Measurements from ENCODE around the gene TNFRSF6B. TPM values are rescaled to one million over a fixed set of nuclear protein-coding genes. Genes with fewer than 3 reads are reported as not detected.
"Not testable (repeated sequence)": the region's sequence is repeated elsewhere in the genome, so short reads cannot be mapped to it uniquely, and the experiment has no call there.

TNFRSF6B gene
- total RNA-seq, 1 donor: 2.9 TPM

DNA sequence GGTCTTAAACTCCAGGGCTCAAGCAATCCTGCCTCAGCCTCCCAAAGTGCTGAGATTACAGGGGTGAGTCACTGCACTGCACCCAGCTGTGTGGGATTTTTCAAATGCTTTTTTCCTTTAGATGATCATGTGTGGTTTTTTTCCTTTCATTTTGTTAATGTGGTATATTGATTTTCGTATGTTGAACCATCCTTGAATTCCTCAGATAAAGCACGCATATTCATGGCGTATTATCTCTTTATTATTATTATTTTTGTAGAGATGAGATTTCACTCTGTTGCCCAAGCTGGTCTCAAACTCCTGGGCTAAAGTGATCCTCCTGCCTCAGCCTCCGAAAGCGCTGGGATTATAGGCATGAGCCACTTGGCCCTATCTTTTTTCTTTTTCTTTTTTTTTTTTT is 18.4 kb downstream of the TNFRSF6B start:
- Histone ChIP-seq H3K27ac (ENCODE audit: low read depth, low read length) (no peak overlapping the region), H2AFZ (ENCODE audit: low read length) (no peak overlapping the region), H3K4me1 (ENCODE audit: insufficient read depth, low read length) (no peaks in the 10 kb centered on the region), H3K36me3 (ENCODE audit: insufficient read depth, low read length) (peaks cover 57% of the 10 kb centered on the region), H3K4me2 (ENCODE audit: insufficient read depth, low read length) (no peak overlapping the region), H3K9me3 (ENCODE audit: low read depth, low read length) (peaks cover 5% of the 10 kb centered on the region), H3K4me3 (ENCODE audit: insufficient read depth, low read length) (no peak overlapping the region), H3K27me3 (ENCODE audit: insufficient read depth, low read length) (no peaks in the 10 kb centered on the region), H3K79me2 (ENCODE audit: insufficient read depth, low read length) (peaks cover 94% of the 10 kb centered on the region), H4K20me1 (ENCODE audit: insufficient read depth, low read length) (peaks cover 8% of the 10 kb centered on the region)
- DNase-seq (ENCODE audit: insufficient read length, low spot score, missing footprints): peak; percentile 31
- TF ChIP-seq, protein P1, sequence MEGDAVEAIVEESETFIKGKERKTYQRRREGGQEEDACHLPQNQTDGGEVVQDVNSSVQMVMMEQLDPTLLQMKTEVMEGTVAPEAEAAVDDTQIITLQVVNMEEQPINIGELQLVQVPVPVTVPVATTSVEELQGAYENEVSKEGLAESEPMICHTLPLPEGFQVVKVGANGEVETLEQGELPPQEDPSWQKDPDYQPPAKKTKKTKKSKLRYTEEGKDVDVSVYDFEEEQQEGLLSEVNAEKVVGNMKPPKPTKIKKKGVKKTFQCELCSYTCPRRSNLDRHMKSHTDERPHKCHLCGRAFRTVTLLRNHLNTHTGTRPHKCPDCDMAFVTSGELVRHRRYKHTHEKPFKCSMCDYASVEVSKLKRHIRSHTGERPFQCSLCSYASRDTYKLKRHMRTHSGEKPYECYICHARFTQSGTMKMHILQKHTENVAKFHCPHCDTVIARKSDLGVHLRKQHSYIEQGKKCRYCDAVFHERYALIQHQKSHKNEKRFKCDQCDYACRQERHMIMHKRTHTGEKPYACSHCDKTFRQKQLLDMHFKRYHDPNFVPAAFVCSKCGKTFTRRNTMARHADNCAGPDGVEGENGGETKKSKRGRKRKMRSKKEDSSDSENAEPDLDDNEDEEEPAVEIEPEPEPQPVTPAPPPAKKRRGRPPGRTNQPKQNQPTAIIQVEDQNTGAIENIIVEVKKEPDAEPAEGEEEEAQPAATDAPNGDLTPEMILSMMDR (IDR thresholded peaks at IDR 0.05; ENCODE audit: extremely low read depth, low read depth, low read length): no peak

DNA sequence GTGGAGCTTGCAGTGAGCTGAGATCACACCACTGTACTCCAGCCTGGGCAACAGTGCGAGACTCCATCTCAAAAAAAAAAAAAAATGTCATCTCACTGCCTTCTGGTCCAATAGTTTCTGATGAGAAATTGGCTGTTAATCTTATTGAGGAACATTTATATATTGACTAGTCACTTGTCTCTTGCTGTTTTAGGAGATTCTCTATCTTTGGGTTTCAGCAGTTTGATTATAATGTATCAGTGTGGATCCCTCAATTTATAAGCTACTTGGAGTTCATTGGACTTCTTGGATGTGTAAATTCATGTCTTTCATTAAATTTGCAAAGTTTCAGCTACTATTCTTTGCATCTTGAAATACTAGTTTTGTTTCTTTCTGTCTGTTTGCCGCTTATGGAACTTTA is 22.5 kb downstream of the TNFRSF6B start:
- H2AFZ ChIP-seq (ENCODE audit: low read length): no peak overlapping the region
- H3K4me3 ChIP-seq (ENCODE audit: insufficient read depth, low read length): no peak overlapping the region
- peaks cover 42% of the 10 kb centered on the region for H3K36me3 ChIP-seq (ENCODE audit: insufficient read depth, low read length)
- no peak overlapping the region for H3K27ac ChIP-seq (ENCODE audit: low read depth, low read length)
- no peaks in the 10 kb centered on the region for H3K4me1 ChIP-seq (ENCODE audit: insufficient read depth, low read length)
- H3K4me2 ChIP-seq (ENCODE audit: insufficient read depth, low read length): no peak overlapping the region
- peaks cover 5% of the 10 kb centered on the region for H3K9me3 ChIP-seq (ENCODE audit: low read depth, low read length)
- H3K27me3 ChIP-seq (ENCODE audit: insufficient read depth, low read length): no peaks in the 10 kb centered on the region
- TF ChIP-seq, protein P1 (IDR thresholded peaks at IDR 0.05; ENCODE audit: extremely low read depth, low read depth, low read length): no peak
- peaks cover 80% of the 10 kb centered on the region for H3K79me2 ChIP-seq (ENCODE audit: insufficient read depth, low read length)
- peaks cover 15% of the 10 kb centered on the region for H4K20me1 ChIP-seq (ENCODE audit: insufficient read depth, low read length)
- no peak for DNase-seq (ENCODE audit: insufficient read length, low spot score, missing footprints)

- not testable (repeated sequence) for H3K4me3 ChIP-seq (ENCODE audit: insufficient read depth, low read length); H3K27ac ChIP-seq (ENCODE audit: low read depth, low read length); H3K4me1 ChIP-seq (ENCODE audit: insufficient read depth, low read length); H3K27me3 ChIP-seq (ENCODE audit: insufficient read depth, low read length); DNase-seq (ENCODE audit: insufficient read length, low spot score, missing footprints); H2AFZ ChIP-seq (ENCODE audit: low read length); H3K9me3 ChIP-seq (ENCODE audit: low read depth, low read length); H3K4me2 ChIP-seq (ENCODE audit: insufficient read depth, low read length)
- peaks cover 64% of the 10 kb centered on the region for H3K79me2 ChIP-seq (ENCODE audit: insufficient read depth, low read length)
- peaks cover 12% of the 10 kb centered on the region for H4K20me1 ChIP-seq (ENCODE audit: insufficient read depth, low read length)
- H3K36me3 ChIP-seq (ENCODE audit: insufficient read depth, low read length): peaks cover 23% of the 10 kb centered on the region
These were observed 26.6 kb downstream of the TNFRSF6B start for GRCh38 chr20:63722967-63723622.

DNA sequence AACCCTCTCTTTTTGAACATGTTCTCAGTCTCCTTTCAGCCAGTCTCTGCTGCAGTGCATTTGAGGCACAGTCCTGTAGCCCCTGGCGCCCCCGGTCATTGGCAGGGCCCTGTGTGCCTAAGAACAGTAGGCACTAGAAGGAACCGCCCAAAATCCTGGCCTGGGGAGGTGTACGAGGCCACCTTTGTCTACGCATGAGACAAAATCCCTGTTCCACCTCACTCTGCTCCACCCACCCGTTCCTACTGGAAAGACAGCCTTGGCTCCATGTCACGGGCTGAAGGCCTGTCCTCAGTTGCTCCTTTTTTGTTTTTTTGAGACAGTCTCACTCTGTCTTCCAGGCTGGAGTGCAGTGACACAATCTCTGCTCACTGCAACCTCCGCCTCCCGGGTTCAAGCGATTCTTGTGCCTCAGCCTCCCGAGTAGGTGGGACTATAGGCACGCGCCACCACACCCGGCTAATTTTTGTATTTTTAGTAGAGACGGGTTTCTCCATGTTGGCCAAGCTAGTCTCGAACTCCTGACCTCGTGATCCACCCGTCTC is 33.8 kb downstream of the TNFRSF6B start:
- not testable (repeated sequence) for H2AFZ ChIP-seq (ENCODE audit: low read length); H3K4me2 ChIP-seq (ENCODE audit: insufficient read depth, low read length); H3K27me3 ChIP-seq (ENCODE audit: insufficient read depth, low read length); H3K4me1 ChIP-seq (ENCODE audit: insufficient read depth, low read length); H3K27ac ChIP-seq (ENCODE audit: low read depth, low read length); H3K4me3 ChIP-seq (ENCODE audit: insufficient read depth, low read length); DNase-seq (ENCODE audit: insufficient read length, low spot score, missing footprints); H3K36me3 ChIP-seq (ENCODE audit: insufficient read depth, low read length); H3K9me3 ChIP-seq (ENCODE audit: low read depth, low read length)
- Histone ChIP-seq H3K79me2 (ENCODE audit: insufficient read depth, low read length) (peaks cover 64% of the 10 kb centered on the region), H4K20me1 (ENCODE audit: insufficient read depth, low read length) (peaks cover 33% of the 10 kb centered on the region)

DNA sequence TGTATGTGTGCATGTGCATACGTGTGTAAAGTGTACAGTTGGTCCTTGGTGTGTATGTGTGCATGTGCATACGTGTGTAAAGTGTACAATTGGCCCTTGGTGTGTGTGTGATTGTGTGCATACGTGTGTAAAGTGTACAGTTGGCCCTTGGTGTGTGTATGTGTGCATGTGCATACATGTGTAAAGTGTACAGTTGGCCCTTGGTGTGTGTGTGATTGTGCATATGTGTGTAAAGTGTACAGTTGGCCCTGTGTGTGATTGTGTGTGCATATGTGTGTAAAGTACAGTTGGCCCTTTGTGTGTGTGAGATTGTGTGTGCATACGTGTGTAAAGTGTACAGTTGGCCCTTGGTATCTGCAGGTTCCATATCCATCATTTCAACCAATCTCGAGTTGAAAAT is 35.0 kb downstream of the TNFRSF6B start:
- Histone ChIP-seq H4K20me1 (ENCODE audit: insufficient read depth, low read length) (peaks cover 33% of the 10 kb centered on the region), H3K9me3 (ENCODE audit: low read depth, low read length) (no peaks in the 10 kb centered on the region), H2AFZ (ENCODE audit: low read length) (no peak overlapping the region), H3K4me1 (ENCODE audit: insufficient read depth, low read length) (no peaks in the 10 kb centered on the region), H3K27ac (ENCODE audit: low read depth, low read length) (no peak overlapping the region), H3K27me3 (ENCODE audit: insufficient read depth, low read length) (no peaks in the 10 kb centered on the region), H3K4me2 (ENCODE audit: insufficient read depth, low read length) (no peak overlapping the region), H3K79me2 (ENCODE audit: insufficient read depth, low read length) (peaks cover 62% of the 10 kb centered on the region), H3K4me3 (ENCODE audit: insufficient read depth, low read length) (no peak overlapping the region), H3K36me3 (ENCODE audit: insufficient read depth, low read length) (peaks cover 8% of the 10 kb centered on the region)
- TF ChIP-seq, protein P1 (IDR thresholded peaks at IDR 0.05; ENCODE audit: extremely low read depth, low read depth, low read length): no peak
- peak; percentile 25 for DNase-seq (ENCODE audit: insufficient read length, low spot score, missing footprints)
